ENCODE results near the gene FUT2. TPM values are rescaled to one million over a fixed set of nuclear protein-coding genes. Genes with fewer than 3 reads are reported as not detected.

The FUT2 gene
- total and polyA plus RNA-seq, 2 of the 13 experiments (the other 11 are each of a cell fraction or from before 2014, with no cell fraction given) = 0.07 TPM; not detected in 1

- TF ChIP-seq ZNF232 (CRISPR knock-in tag; IDR thresholded peaks at IDR 0.05; ENCODE audit: borderline replicate concordance) (no peak), PRPF4 (IDR thresholded peaks at IDR 0.05; ENCODE audit: low read depth, low read length, poor library complexity, severe bottlenecking) (no peak), RELA (CRISPR knock-in tag; IDR thresholded peaks at IDR 0.05) (no peak), IRF1 (CRISPR knock-in tag; IDR thresholded peaks at IDR 0.05; ENCODE audit: low read depth) (peak; percentile 76; the same call in 1 of the 2 replicates), HINFP (CRISPR knock-in tag; IDR thresholded peaks at IDR 0.05; ENCODE audit: low read depth) (0 out of 2 replicates have a peak, but pooled peaks have one; percentile 28), MED1 (CRISPR knock-in tag; IDR thresholded peaks at IDR 0.05) (peak; percentile 46; the same call in 1 of the 2 replicates), ZNF891 (CRISPR knock-in tag; IDR thresholded peaks at IDR 0.05) (no peak), ARNTL (CRISPR knock-in tag; IDR thresholded peaks at IDR 0.05) (peak; percentile 24; the same call in 1 of the 2 replicates), NFE2 (CRISPR knock-in tag; IDR thresholded peaks at IDR 0.05) (no peak), HOMEZ (CRISPR knock-in tag; IDR thresholded peaks at IDR 0.05; ENCODE audit: low read depth) (no peak), ZNF17 (CRISPR knock-in tag; IDR thresholded peaks at IDR 0.05) (no peak), ZNF563 (CRISPR knock-in tag; IDR thresholded peaks at IDR 0.05) (peak; percentile 90), ZNF83 (CRISPR knock-in tag; IDR thresholded peaks at IDR 0.05; ENCODE audit: borderline replicate concordance) (0 out of 2 replicates have a peak, but pooled peaks have one; percentile 8), RFXAP (CRISPR knock-in tag; IDR thresholded peaks at IDR 0.05; ENCODE audit: borderline replicate concordance) (peak; percentile 63; the same call in 1 of the 2 replicates), SRSF9 (IDR thresholded peaks at IDR 0.05; ENCODE audit: borderline replicate concordance, insufficient read depth, low read depth, low read length, poor library complexity, severe bottlenecking) (no peak), PRMT3 (CRISPR knock-in tag; IDR thresholded peaks at IDR 0.05; ENCODE audit: borderline replicate concordance, low read depth) (0 out of 2 replicates have a peak, but pooled peaks have one; percentile 59), RNF2 (conservative IDR thresholded peaks at IDR 0.05; ENCODE audit: low read depth) (peak; percentile 79; the same call in 1 of the 2 replicates), JUN (CRISPR knock-in tag; IDR thresholded peaks at IDR 0.05) (peak; percentile 69; the same call in 1 of the 2 replicates), MYC (CRISPR knock-in tag; IDR thresholded peaks at IDR 0.05; ENCODE audit: borderline replicate concordance) (no peak; the same call in 1 of the 2 replicates), MTERF4 (CRISPR knock-in tag; IDR thresholded peaks at IDR 0.05) (peak; percentile 40; the same call in 1 of the 2 replicates)
- TF ChIP-seq, protein P1, sequence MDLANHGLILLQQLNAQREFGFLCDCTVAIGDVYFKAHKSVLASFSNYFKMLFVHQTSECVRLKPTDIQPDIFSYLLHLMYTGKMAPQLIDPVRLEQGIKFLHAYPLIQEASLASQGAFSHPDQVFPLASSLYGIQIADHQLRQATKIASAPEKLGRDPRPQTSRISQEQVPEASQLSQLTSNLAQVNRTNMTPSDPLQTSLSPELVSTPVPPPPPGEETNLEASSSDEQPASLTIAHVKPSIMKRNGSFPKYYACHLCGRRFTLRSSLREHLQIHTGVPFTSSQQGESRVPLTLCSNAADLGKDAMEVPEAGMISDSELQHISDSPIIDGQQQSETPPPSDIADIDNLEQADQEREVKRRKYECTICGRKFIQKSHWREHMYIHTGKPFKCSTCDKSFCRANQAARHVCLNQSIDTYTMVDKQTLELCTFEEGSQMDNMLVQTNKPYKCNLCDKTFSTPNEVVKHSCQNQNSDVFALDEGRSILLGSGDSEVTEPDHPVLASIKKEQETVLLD (CRISPR knock-in tag; IDR thresholded peaks at IDR 0.05; ENCODE audit: low read depth) = peak; percentile 50
Measured at GRCh38 chr19:48738557-48739403, 43.0 kb downstream of the FUT2 start (continued).
